Trophoblast cell (in vitro differentiated cells and primary cell): ENCODE data around the gene COX7B2.

Experiments used
- DNase-seq, 2 donors: peaks; one replicate each; pipeline ENCODE4 v3.0.0-alpha.2; 2016
- H2AFZ ChIP-seq: 2 replicates; pipeline ENCODE4 v1.6.1; 2013; ENCODE audit warnings: low read length, moderate library complexity, mild to moderate bottlenecking; ENCODE audit not compliant: insufficient read depth, poor library complexity
- H2AK5ac ChIP-seq: 2 replicates; pipeline ENCODE4 v1.6.1; 2013; ENCODE audit warnings: mild to moderate bottlenecking, low read length
- H2BK120ac ChIP-seq: 2 replicates; pipeline ENCODE4 v1.6.1; 2013; ENCODE audit warnings: low read length, mild to moderate bottlenecking, moderate library complexity; ENCODE audit not compliant: insufficient read depth, poor library complexity
- H2BK12ac ChIP-seq: 2 replicates; pipeline ENCODE4 v1.6.1; 2013; ENCODE audit warnings: mild to moderate bottlenecking, low read length, moderate library complexity
- H2BK5ac ChIP-seq: 2 replicates; pipeline ENCODE4 v1.6.1; 2013; ENCODE audit warnings: low read length, low read depth, moderate library complexity, mild to moderate bottlenecking; ENCODE audit not compliant: poor library complexity
- H3K14ac ChIP-seq: 2 replicates; pipeline ENCODE4 v1.6.1; 2013; ENCODE audit warnings: mild to moderate bottlenecking, low read length
- H3K18ac ChIP-seq: 2 replicates; pipeline ENCODE4 v1.6.1; 2013; ENCODE audit warnings: mild to moderate bottlenecking, low read length
- H3K23ac ChIP-seq: 2 replicates; pipeline ENCODE4 v1.6.1; 2013; ENCODE audit warnings: low read length
- H3K27ac ChIP-seq: 2 replicates; pipeline ENCODE4 v1.5.1; 2013; ENCODE audit warnings: low read depth, mild to moderate bottlenecking, inconsistent platforms, low read length, moderate library complexity
- H3K27me3 ChIP-seq: 2 replicates; pipeline ENCODE4 v1.6.1; 2013; ENCODE audit warnings: inconsistent platforms, mild to moderate bottlenecking, low read length, moderate library complexity; ENCODE audit not compliant: insufficient read depth
- H3K36me3 ChIP-seq, 2 experiments: 1 replicate in 1 of 2; 2 replicates in 1 of 2; pipeline ENCODE4 v1.6.1; 2013; ENCODE audit warnings: low read length in 2 of 2, mild to moderate bottlenecking in 2 of 2, moderate library complexity in 1 of 2; ENCODE audit not compliant: insufficient read depth in 2 of 2, control insufficient read depth in 1 of 2
- H3K4ac ChIP-seq: 2 replicates; pipeline ENCODE4 v1.6.1; 2013; ENCODE audit warnings: low read depth, mild to moderate bottlenecking, low read length, moderate library complexity
- H3K4me1 ChIP-seq, 2 experiments: 1 replicate in 1 of 2; 2 replicates in 1 of 2; pipeline ENCODE4 v1.6.1; 2013; ENCODE audit warnings: low read length in 2 of 2, mild to moderate bottlenecking in 2 of 2, moderate library complexity in 1 of 2; ENCODE audit not compliant: insufficient read depth in 2 of 2, control insufficient read depth in 1 of 2
- H3K4me2 ChIP-seq: 2 replicates; pipeline ENCODE4 v1.6.1; 2013; ENCODE audit warnings: inconsistent platforms, mild to moderate bottlenecking, low read length, moderate library complexity
- H3K4me3 ChIP-seq: 2 replicates; pipeline ENCODE4 v1.5.1; 2013; ENCODE audit warnings: mild to moderate bottlenecking, low read depth, low read length, inconsistent platforms
- H3K79me1 ChIP-seq: one replicate; pipeline ENCODE4 v1.6.1; 2013; ENCODE audit warnings: low read length
- H3K79me2 ChIP-seq: 2 replicates; pipeline ENCODE4 v1.6.1; 2013; ENCODE audit warnings: low read length, mild to moderate bottlenecking; ENCODE audit not compliant: control insufficient read depth, insufficient read depth, poor library complexity
- H3K9ac ChIP-seq: 2 replicates; pipeline ENCODE4 v1.6.1; 2013; ENCODE audit warnings: mild to moderate bottlenecking, low read length
- H3K9me3 ChIP-seq: 2 replicates; pipeline ENCODE4 v1.6.1; 2013; ENCODE audit warnings: low read depth, mild to moderate bottlenecking, control low read depth, inconsistent platforms, low read length; ENCODE audit not compliant: insufficient read depth
- H4K12ac ChIP-seq: 2 replicates; pipeline ENCODE4 v1.6.1; 2013; ENCODE audit warnings: low read depth, mild to moderate bottlenecking, low read length, moderate library complexity
- H4K8ac ChIP-seq: 2 replicates; pipeline ENCODE4 v1.6.1; 2013; ENCODE audit warnings: low read depth, mild to moderate bottlenecking, low read length, moderate library complexity
- H4K91ac ChIP-seq: one replicate; pipeline ENCODE4 v1.6.1; 2013; ENCODE audit warnings: low read depth, mild to moderate bottlenecking, low read length, moderate library complexity
- WGBS: extraction: QIAGEN DNeasy Blood & Tissue Kit; methylation state at CpG from one replicate; pipeline ENCODE4 v1.1.7; 2013; ENCODE audit warnings: missing lambda C conversion rate; ENCODE audit not compliant: insufficient read length, insufficient coverage; ENCODE audit errors: extremely low coverage; 5-methylcytosine and 5-hydroxymethylcytosine counted together

COX7B2 gene

GRCh38 chr4:46870411-46870810 lies 38.6 kb downstream of the COX7B2 start:
- H2AFZ ChIP-seq: no peak overlapping the region
- H3K9ac ChIP-seq: no peak overlapping the region
- no peak overlapping the region for H4K12ac ChIP-seq
- H3K4me1 ChIP-seq: no peaks in the 10 kb centered on the region
- H3K18ac ChIP-seq: no peak overlapping the region
- no peak overlapping the region for H3K14ac ChIP-seq
- no peak overlapping the region for H2BK120ac ChIP-seq
- no peak overlapping the region for H2AK5ac ChIP-seq
- no peak overlapping the region for H3K4me3 ChIP-seq
- H2BK12ac ChIP-seq: no peak overlapping the region
- H3K27me3 ChIP-seq: no peaks in the 10 kb centered on the region
- no peak overlapping the region for H3K23ac ChIP-seq
- no peak overlapping the region for H3K27ac ChIP-seq
- H4K91ac ChIP-seq: no peak overlapping the region
- H3K79me1 ChIP-seq: no peaks in the 10 kb centered on the region
- no peak overlapping the region for H2BK5ac ChIP-seq
- H3K9me3 ChIP-seq: no peaks in the 10 kb centered on the region
- H3K36me3 ChIP-seq: no peaks in the 10 kb centered on the region
- no peak overlapping the region for H4K8ac ChIP-seq
- H3K4ac ChIP-seq: no peak overlapping the region
- no peaks in the 10 kb centered on the region for H3K79me2 ChIP-seq
- DNase-seq: no peak
- no CpG with 5 or more reads among the region's 2 CpGs for WGBS
- H3K4me2 ChIP-seq: no peak overlapping the region

GRCh38 chr4:46856333-46856732 lies 52.7 kb downstream of the COX7B2 start:
- no peak overlapping the region for H4K91ac ChIP-seq
- no peak overlapping the region for H2BK5ac ChIP-seq
- no peak for DNase-seq
- no peak overlapping the region for H3K4ac ChIP-seq
- H4K12ac ChIP-seq: no peak overlapping the region
- no peaks in the 10 kb centered on the region for H3K79me2 ChIP-seq
- H2BK120ac ChIP-seq: no peak overlapping the region
- H2AK5ac ChIP-seq: no peak overlapping the region
- H3K4me1 ChIP-seq: no peaks in the 10 kb centered on the region
- no peak overlapping the region for H3K14ac ChIP-seq
- H3K23ac ChIP-seq: no peak overlapping the region
- H3K9ac ChIP-seq: no peak overlapping the region
- no peak overlapping the region for H3K18ac ChIP-seq
- no peaks in the 10 kb centered on the region for H3K27me3 ChIP-seq
- no peak overlapping the region for H3K4me2 ChIP-seq
- no peaks in the 10 kb centered on the region for H3K79me1 ChIP-seq
- no peaks in the 10 kb centered on the region for H3K9me3 ChIP-seq
- H3K4me3 ChIP-seq: no peak overlapping the region
- H2BK12ac ChIP-seq: no peak overlapping the region
- H2AFZ ChIP-seq: no peak overlapping the region
- no peak overlapping the region for H4K8ac ChIP-seq
- H3K36me3 ChIP-seq: no peaks in the 10 kb centered on the region
- H3K27ac ChIP-seq: no peak overlapping the region

GRCh38 chr4:46852800-46853199 lies 56.2 kb downstream of the COX7B2 start:
- DNase-seq: no peak
- H3K27ac ChIP-seq: no peak overlapping the region
- no peaks in the 10 kb centered on the region for H3K79me1 ChIP-seq
- no peaks in the 10 kb centered on the region for H3K9me3 ChIP-seq
- no peak overlapping the region for H3K9ac ChIP-seq
- no peaks in the 10 kb centered on the region for H3K79me2 ChIP-seq
- H3K4me3 ChIP-seq: no peak overlapping the region
- H3K27me3 ChIP-seq: no peaks in the 10 kb centered on the region
- no peak overlapping the region for H2BK120ac ChIP-seq
- no peak overlapping the region for H3K14ac ChIP-seq
- WGBS: no CpG with 5 or more reads among the region's 4 CpGs
- no peak overlapping the region for H4K12ac ChIP-seq
- H2AK5ac ChIP-seq: no peak overlapping the region
- no peak overlapping the region for H2BK12ac ChIP-seq
- no peak overlapping the region for H4K91ac ChIP-seq
- no peak overlapping the region for H3K4ac ChIP-seq
- H3K36me3 ChIP-seq: no peaks in the 10 kb centered on the region
- no peaks in the 10 kb centered on the region for H3K4me1 ChIP-seq
- H3K23ac ChIP-seq: no peak overlapping the region
- no peak overlapping the region for H2BK5ac ChIP-seq
- no peak overlapping the region for H3K18ac ChIP-seq
- no peak overlapping the region for H3K4me2 ChIP-seq
- H2AFZ ChIP-seq: no peak overlapping the region
- no peak overlapping the region for H4K8ac ChIP-seq

GRCh38 chr4:46850026-46850425 lies 59.0 kb downstream of the COX7B2 start:
- no peak overlapping the region for H4K91ac ChIP-seq
- H4K12ac ChIP-seq: no peak overlapping the region
- no peak overlapping the region for H2BK12ac ChIP-seq
- no peaks in the 10 kb centered on the region for H3K79me2 ChIP-seq
- H3K79me1 ChIP-seq: no peaks in the 10 kb centered on the region
- no peak overlapping the region for H3K9ac ChIP-seq
- H3K27ac ChIP-seq: no peak overlapping the region
- WGBS: no CpG with 5 or more reads among the region's 1 CpG
- no peak overlapping the region for H2AK5ac ChIP-seq
- H3K23ac ChIP-seq: no peak overlapping the region
- H3K14ac ChIP-seq: no peak overlapping the region
- no peak overlapping the region for H2AFZ ChIP-seq
- no peak overlapping the region for H3K4me2 ChIP-seq
- DNase-seq: no peak
- H2BK120ac ChIP-seq: no peak overlapping the region
- no peak overlapping the region for H4K8ac ChIP-seq
- no peak overlapping the region for H3K4ac ChIP-seq
- no peak overlapping the region for H2BK5ac ChIP-seq
- no peak overlapping the region for H3K18ac ChIP-seq
- H3K4me1 ChIP-seq: no peaks in the 10 kb centered on the region
- H3K27me3 ChIP-seq: no peaks in the 10 kb centered on the region
- H3K36me3 ChIP-seq: no peaks in the 10 kb centered on the region
- H3K4me3 ChIP-seq: no peak overlapping the region
- H3K9me3 ChIP-seq: no peaks in the 10 kb centered on the region
